HFFc6 (cell line): ENCODE data around the gene NUP98. TPM values are rescaled to one million over a fixed set of nuclear protein-coding genes. Genes with fewer than 3 reads are reported as not detected.
"Not testable (repeated sequence)": the region's sequence is repeated elsewhere in the genome, so short reads cannot be mapped to it uniquely, and the experiment has no call there.

ENCODE experiments used
- DNase-seq: peaks from one replicate; pipeline ENCODE4 v3.0.0-alpha.2; 2018
- H3K27ac Mint-ChIP-seq: 2 replicates; pipeline ENCODE4 v1.8.0; 2020; ENCODE audit warnings: mild to moderate bottlenecking, mixed read lengths
- H3K27me3 Mint-ChIP-seq: 2 replicates; pipeline ENCODE4 v1.8.0; 2021; ENCODE audit warnings: mild to moderate bottlenecking, moderate library complexity, mixed read lengths; ENCODE audit not compliant: insufficient read depth
- H3K36me3 Mint-ChIP-seq: 2 replicates; pipeline ENCODE4 v1.8.0; 2021; ENCODE audit warnings: low read depth, mixed read lengths
- H3K4me1 Mint-ChIP-seq: 2 replicates; pipeline ENCODE4 v1.8.0; 2020; ENCODE audit warnings: low read depth, mixed read lengths
- H3K4me3 Mint-ChIP-seq: 2 replicates; pipeline ENCODE4 v1.8.0; 2020; ENCODE audit warnings: mild to moderate bottlenecking, moderate library complexity, mixed read lengths
- H3K9me3 Mint-ChIP-seq: 2 replicates; pipeline ENCODE4 v1.8.0; 2020; ENCODE audit warnings: mild to moderate bottlenecking, mixed read lengths
- total RNA-seq, 6 experiments: library from RNA; stranded (reverse); fragmentation: NEBNext Ultra II Directional; extraction: Animal tissue kit (Norgen Biotek cat#: 25700); gene quantifications; 2 replicates in 1 of 6; 3 replicates in 5 of 6; pipeline ENCODE4 v1.2.3, GENCODE V29; 2021
- TF ChIP-seq, protein P1 (sequence below): fragments of 200-600 bp; sonication (generic); IDR thresholded peaks from 2 replicates; pipeline ENCODE4 v1.5.0; 2021; ENCODE audit warnings: antibody characterized with exemption, mild to moderate bottlenecking

Gene NUP98
- total RNA-seq, 6 experiments from 2014 or later: 81.4 to 96.7 (median 85.6) TPM

DNA sequence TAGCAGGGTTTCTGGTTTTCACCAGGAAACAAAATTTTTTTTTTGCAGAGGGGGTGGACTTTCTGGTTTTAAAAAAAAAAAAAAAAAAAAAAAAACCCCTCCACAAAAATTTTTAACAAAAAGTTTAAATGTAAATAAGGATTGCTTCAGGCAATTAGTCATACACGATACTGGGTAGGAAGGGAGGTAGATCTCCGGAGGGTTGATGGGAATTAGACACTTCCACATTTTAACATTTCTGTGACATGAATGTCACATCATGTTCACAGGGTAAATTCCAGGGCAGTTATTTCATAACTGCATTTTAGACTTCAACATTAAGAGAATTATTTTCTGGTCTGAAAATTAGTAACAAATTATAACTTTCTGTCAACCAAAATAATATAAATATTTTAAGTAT is 15.9 kb downstream of the NUP98 start:
- H3K27ac Mint-ChIP-seq: peak overlapping the region; percentile 65
- DNase-seq: peak; percentile 27

DNA sequence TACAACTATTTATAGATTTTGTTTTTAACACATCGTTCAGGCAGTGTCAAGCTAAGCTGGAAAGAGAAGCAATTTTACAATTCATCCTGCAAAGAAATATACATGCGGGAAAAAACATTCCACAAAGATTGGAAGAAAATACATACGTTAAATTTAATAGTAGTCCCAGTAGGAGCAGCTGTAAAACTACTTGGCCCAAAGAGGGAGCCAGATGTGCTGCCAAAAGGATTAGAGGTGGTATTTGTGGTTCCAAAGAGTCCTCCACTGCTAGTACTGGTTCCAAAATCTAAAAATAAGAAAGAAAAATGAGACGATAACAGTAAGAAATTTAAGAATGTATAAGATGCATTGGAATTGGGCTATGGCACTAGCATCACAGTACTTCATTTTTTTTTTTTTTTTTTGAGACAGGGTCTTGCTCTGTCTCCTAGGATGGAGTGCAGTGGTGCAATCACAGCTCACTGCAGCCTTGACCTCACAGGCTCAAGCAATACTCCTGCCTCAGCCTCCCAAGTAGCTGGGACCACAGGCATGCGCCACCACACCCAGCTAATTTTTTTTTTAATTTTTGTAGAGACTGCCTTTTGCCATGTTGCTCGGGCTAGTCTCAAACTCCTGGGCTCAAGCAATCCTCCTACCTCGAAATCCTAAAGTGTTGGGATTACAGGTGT is 21.5 kb downstream of the NUP98 start:
- TF ChIP-seq, protein P1, sequence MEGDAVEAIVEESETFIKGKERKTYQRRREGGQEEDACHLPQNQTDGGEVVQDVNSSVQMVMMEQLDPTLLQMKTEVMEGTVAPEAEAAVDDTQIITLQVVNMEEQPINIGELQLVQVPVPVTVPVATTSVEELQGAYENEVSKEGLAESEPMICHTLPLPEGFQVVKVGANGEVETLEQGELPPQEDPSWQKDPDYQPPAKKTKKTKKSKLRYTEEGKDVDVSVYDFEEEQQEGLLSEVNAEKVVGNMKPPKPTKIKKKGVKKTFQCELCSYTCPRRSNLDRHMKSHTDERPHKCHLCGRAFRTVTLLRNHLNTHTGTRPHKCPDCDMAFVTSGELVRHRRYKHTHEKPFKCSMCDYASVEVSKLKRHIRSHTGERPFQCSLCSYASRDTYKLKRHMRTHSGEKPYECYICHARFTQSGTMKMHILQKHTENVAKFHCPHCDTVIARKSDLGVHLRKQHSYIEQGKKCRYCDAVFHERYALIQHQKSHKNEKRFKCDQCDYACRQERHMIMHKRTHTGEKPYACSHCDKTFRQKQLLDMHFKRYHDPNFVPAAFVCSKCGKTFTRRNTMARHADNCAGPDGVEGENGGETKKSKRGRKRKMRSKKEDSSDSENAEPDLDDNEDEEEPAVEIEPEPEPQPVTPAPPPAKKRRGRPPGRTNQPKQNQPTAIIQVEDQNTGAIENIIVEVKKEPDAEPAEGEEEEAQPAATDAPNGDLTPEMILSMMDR: 0 out of 2 replicates have a peak, but pooled peaks have one; percentile 9
- no peaks in the 10 kb centered on the region for H3K9me3 Mint-ChIP-seq
- peak overlapping the region; percentile 29; the same call in 1 of the 2 replicates for H3K27ac Mint-ChIP-seq
- peaks cover 31% of the 10 kb centered on the region for H3K36me3 Mint-ChIP-seq
- H3K4me1 Mint-ChIP-seq: peaks cover under 1% of the 10 kb centered on the region
- H3K4me3 Mint-ChIP-seq: no peak overlapping the region
- DNase-seq: no peak
- peaks cover 3% of the 10 kb centered on the region; the same call in 1 of the 2 replicates for H3K27me3 Mint-ChIP-seq

More for the DNA sequence above, 15.9 kb downstream of the NUP98 start:
- H3K9me3 Mint-ChIP-seq: no peaks in the 10 kb centered on the region
- TF ChIP-seq, protein P1: no peak
- H3K27me3 Mint-ChIP-seq: peaks cover 2% of the 10 kb centered on the region; the same call in 1 of the 2 replicates
- no peak overlapping the region for H3K4me3 Mint-ChIP-seq
- H3K36me3 Mint-ChIP-seq: peaks cover 36% of the 10 kb centered on the region
- peaks cover 51% of the 10 kb centered on the region for H3K4me1 Mint-ChIP-seq

DNA sequence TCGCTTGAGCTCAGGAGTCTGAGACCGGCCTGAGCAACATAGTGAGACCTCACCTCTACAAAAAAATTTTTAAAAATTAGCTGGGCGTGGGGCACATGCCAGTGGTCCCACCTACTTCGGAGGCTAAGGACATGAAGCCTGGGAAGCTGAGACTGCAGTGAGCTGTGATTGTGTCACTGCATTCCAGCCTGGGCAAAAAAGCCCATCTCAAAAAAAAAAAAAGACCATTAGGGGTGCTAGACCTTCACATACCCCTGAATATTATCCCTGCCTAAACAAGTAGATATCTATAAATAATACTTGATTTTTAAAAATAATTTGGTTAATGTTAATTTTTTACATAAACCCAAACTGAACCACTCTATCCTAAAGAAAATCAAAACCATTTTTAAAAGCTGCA is 24.2 kb downstream of the NUP98 start:
- Mint-ChIP-seq H3K36me3 (peaks cover 30% of the 10 kb centered on the region), H3K27ac (no peak overlapping the region), H3K9me3 (no peaks in the 10 kb centered on the region), H3K27me3 (peaks cover 6% of the 10 kb centered on the region; the same call in 1 of the 2 replicates), H3K4me3 (no peak overlapping the region), H3K4me1 (no peaks in the 10 kb centered on the region)
- no peak for DNase-seq
- TF ChIP-seq, protein P1: no peak

DNA sequence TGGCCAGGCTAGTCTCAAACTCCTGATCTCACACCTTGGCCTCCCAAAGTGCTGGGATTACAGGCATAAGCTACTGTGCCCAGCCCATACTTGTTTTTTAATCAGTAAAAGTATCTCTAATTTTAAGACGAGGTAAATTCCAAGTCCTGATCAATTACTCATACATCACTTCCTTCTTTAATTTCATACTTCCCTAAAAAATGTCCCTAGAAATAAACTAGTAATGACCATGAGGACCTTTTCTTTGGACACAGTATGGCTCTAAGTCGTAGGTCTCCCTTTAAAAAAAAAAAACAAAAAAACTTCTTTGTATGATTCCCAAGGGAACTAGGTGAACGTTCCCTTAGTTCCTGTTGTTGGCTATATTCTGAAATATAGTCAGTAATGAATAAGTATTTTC is 29.8 kb downstream of the NUP98 start:
- peaks cover 4% of the 10 kb centered on the region; the same call in 1 of the 2 replicates for H3K27me3 Mint-ChIP-seq
- no peak overlapping the region for H3K4me3 Mint-ChIP-seq
- H3K4me1 Mint-ChIP-seq: no peaks in the 10 kb centered on the region
- DNase-seq: no peak
- H3K27ac Mint-ChIP-seq: no peak overlapping the region
- H3K36me3 Mint-ChIP-seq: peaks cover 43% of the 10 kb centered on the region
- H3K9me3 Mint-ChIP-seq: no peaks in the 10 kb centered on the region
- TF ChIP-seq, protein P1: no peak

DNA sequence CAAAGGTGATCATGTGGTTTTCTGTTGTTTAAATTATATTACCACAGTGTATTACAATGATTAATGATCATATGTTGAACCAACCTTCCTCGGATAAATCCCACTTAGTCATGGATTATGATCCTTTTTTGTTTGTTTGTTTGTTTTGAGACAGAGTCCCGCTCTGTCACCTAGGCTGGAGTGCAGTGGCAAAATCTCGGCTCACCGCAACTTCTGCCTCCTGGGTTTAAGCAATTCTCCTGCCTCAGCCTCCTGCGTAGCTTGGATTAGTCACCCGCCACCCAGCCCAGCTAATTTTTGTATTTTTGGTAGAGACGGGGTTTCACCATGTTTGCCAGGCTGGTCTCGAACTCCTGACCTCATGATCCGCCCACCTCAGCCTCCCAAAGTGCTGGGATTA is 30.5 kb downstream of the NUP98 start:
- DNase-seq, H3K4me3 Mint-ChIP-seq, H3K27ac Mint-ChIP-seq, H3K9me3 Mint-ChIP-seq, H3K4me1 Mint-ChIP-seq, H3K27me3 Mint-ChIP-seq: not testable (repeated sequence)
- peaks cover 47% of the 10 kb centered on the region for H3K36me3 Mint-ChIP-seq

DNA sequence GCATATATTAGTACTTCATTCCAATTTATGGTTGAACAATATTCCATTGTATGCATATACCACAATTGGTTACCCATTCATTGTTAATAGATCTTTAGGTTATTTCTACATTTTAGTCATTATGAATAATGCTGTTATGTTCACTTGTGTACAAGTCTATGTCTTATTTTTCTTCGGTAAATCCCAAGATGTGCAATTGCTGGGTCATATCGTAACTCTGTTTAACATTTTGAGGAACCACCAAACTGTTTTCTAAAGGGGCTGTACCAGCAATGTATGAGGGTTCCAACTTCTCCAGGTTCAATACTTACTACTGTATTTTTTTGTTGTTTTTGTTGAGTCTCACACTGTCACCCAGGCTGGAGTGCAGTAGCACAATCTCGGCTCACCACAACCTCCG is 33.1 kb downstream of the NUP98 start:
- H3K27me3 Mint-ChIP-seq: no peaks in the 10 kb centered on the region; the same call in 1 of the 2 replicates
- TF ChIP-seq, protein P1: no peak
- DNase-seq: no peak
- H3K27ac Mint-ChIP-seq: no peak overlapping the region
- no peaks in the 10 kb centered on the region for H3K4me1 Mint-ChIP-seq
- peaks cover 40% of the 10 kb centered on the region for H3K36me3 Mint-ChIP-seq
- H3K4me3 Mint-ChIP-seq: no peak overlapping the region
- no peaks in the 10 kb centered on the region for H3K9me3 Mint-ChIP-seq
